ENCODE data around the gene MYD88.

MYD88 gene

DNA sequence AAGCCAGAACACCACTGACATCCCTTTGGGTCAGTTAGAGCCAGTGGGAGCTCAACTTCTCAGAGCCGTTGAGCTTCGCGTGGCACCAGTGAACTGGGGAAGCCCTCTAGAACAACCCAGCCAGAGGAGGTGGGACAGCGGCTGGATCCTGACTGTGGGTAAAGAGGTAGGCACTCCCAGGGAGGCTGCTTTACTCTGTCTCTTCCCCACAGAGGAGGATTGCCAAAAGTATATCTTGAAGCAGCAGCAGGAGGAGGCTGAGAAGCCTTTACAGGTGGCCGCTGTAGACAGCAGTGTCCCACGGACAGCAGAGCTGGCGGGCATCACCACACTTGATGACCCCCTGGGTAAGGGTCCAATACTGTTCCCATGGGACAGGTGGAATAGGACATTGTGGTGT is 1.2 kb downstream of the MYD88 start:
- Mint-ChIP-seq H3K36me3 (ENCODE audit: low read depth) (peaks cover 25% of the 10 kb centered on the region), H3K27me3 (no peaks in the 10 kb centered on the region), H3K9me3 (no peaks in the 10 kb centered on the region), H3K27ac (peak overlapping the region; percentile 97), H3K4me1 (peaks cover 58% of the 10 kb centered on the region), H3K4me3 (peak overlapping the region; percentile 94)
- ATAC-seq (no peak), DNase-seq (peak; percentile 2)

DNA sequence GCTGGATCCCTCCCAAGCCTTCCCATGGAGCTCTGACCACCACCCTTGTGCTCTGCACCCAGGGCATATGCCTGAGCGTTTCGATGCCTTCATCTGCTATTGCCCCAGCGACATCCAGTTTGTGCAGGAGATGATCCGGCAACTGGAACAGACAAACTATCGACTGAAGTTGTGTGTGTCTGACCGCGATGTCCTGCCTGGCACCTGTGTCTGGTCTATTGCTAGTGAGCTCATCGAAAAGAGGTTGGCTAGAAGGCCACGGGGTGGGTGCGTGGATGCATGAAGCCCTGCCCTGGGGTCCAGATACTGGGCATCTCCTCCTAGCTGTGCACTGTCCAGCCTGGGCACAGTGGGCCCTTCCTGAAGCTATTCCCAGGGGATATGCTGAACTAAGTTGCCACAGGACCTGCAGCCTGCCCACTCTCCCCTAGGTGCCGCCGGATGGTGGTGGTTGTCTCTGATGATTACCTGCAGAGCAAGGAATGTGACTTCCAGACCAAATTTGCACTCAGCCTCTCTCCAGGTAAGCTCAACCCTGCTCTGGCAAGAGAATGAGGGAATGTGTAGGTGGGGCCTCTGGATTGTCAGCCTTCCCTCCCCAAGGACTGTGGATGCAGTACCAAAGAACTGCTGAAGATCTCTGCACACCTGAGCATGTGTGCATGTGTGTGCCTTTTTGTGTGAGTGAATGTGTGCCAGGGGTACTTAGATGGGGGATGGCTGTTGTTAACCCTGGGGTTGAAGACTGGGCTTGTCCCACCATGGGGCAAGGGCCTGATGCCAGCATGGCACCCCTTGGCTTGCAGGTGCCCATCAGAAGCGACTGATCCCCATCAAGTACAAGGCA is 2.1 kb downstream of the MYD88 start:
- H3K36me3 Mint-ChIP-seq (ENCODE audit: low read depth) = peaks cover 20% of the 10 kb centered on the region
- no peaks in the 10 kb centered on the region for H3K9me3 Mint-ChIP-seq
- ATAC-seq (no peak), DNase-seq (peak; percentile 4)
- peaks cover 51% of the 10 kb centered on the region for H3K4me1 Mint-ChIP-seq
- no peaks in the 10 kb centered on the region for H3K27me3 Mint-ChIP-seq
- no peak overlapping the region for H3K27ac Mint-ChIP-seq
- H3K4me3 Mint-ChIP-seq = peak overlapping the region; percentile 8

DNA sequence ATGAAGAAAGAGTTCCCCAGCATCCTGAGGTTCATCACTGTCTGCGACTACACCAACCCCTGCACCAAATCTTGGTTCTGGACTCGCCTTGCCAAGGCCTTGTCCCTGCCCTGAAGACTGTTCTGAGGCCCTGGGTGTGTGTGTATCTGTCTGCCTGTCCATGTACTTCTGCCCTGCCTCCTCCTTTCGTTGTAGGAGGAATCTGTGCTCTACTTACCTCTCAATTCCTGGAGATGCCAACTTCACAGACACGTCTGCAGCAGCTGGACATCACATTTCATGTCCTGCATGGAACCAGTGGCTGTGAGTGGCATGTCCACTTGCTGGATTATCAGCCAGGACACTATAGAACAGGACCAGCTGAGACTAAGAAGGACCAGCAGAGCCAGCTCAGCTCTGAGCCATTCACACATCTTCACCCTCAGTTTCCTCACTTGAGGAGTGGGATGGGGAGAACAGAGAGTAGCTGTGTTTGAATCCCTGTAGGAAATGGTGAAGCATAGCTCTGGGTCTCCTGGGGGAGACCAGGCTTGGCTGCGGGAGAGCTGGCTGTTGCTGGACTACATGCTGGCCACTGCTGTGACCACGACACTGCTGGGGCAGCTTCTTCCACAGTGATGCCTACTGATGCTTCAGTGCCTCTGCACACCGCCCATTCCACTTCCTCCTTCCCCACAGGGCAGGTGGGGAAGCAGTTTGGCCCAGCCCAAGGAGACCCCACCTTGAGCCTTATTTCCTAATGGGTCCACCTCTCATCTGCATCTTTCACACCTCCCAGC is 2.9 kb downstream of the MYD88 start:
- DNase-seq (no peak), ATAC-seq (no peak)
- Mint-ChIP-seq H3K4me3 (no peak overlapping the region), H3K27me3 (no peaks in the 10 kb centered on the region), H3K4me1 (peaks cover 43% of the 10 kb centered on the region), H3K36me3 (ENCODE audit: low read depth) (peaks cover 17% of the 10 kb centered on the region), H3K27ac (no peak overlapping the region), H3K9me3 (peaks cover 3% of the 10 kb centered on the region)

DNA sequence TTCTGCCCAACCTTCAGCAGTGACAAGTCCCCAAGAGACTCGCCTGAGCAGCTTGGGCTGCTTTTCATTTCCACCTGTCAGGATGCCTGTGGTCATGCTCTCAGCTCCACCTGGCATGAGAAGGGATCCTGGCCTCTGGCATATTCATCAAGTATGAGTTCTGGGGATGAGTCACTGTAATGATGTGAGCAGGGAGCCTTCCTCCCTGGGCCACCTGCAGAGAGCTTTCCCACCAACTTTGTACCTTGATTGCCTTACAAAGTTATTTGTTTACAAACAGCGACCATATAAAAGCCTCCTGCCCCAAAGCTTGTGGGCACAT is 3.5 kb downstream of the MYD88 start:
- Mint-ChIP-seq H3K27ac (no peak overlapping the region), H3K27me3 (no peaks in the 10 kb centered on the region), H3K9me3 (peaks cover 9% of the 10 kb centered on the region), H3K4me1 (peaks cover 43% of the 10 kb centered on the region), H3K36me3 (ENCODE audit: low read depth) (peaks cover 17% of the 10 kb centered on the region), H3K4me3 (no peak overlapping the region)
- DNase-seq (no peak), ATAC-seq (no peak)

DNA sequence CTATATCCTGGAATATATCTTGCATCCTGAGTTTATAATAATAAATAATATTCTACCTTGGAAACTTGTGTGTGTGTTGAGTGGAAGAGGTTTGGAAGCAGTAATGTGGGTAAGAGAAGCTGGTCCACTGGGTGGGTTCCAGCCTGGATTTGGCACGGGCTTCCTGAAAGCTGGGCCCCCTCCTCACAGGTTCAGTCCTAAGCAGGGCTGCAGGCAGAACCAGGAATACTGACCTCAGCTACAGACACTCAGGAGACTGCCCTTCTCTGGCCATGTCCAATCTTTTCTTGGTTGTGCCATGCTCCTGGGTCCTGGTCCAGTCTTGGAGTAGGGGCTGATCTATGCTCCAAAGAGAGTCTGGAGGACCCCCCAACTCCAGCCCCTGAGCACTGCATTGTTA is 4.5 kb downstream of the MYD88 start:
- Mint-ChIP-seq H3K9me3 (peaks cover 19% of the 10 kb centered on the region), H3K4me3 (no peak overlapping the region)

DNA sequence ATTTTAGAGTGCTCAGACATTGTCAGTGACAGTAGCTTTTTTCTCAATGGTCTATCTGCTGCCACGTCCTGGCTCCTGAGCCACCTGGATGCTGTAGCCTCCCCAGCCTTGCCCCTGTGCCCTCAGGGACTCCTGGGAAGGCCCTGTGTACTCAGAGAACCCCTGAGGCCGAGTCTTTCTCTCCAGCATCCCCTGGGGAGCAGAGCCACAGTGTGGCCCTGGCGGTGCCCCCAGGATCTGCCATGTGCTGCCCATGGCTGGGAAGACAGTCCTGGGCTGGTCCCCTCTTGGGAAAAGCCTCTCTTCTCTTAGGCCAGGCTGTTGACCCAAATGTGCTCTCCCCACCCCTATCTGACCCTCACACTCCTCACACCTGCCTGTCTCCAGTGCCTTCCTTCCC is 5.0 kb downstream of the MYD88 start:
- H3K4me1 Mint-ChIP-seq = peaks cover 38% of the 10 kb centered on the region
- ATAC-seq (no peak), DNase-seq (no peak)
- H3K27me3 Mint-ChIP-seq = no peaks in the 10 kb centered on the region
- no peak overlapping the region for H3K27ac Mint-ChIP-seq
- H3K36me3 Mint-ChIP-seq (ENCODE audit: low read depth) = peaks cover 17% of the 10 kb centered on the region
- H3K9me3 Mint-ChIP-seq = peaks cover 19% of the 10 kb centered on the region
- H3K4me3 Mint-ChIP-seq = no peak overlapping the region

More for the DNA sequence above, 4.5 kb downstream of the MYD88 start:
- peaks cover 17% of the 10 kb centered on the region for H3K36me3 Mint-ChIP-seq (ENCODE audit: low read depth)
- H3K27ac Mint-ChIP-seq = no peak overlapping the region
- no peak for ATAC-seq
- peak; percentile 1 for DNase-seq
- H3K27me3 Mint-ChIP-seq = no peaks in the 10 kb centered on the region
- peaks cover 38% of the 10 kb centered on the region for H3K4me1 Mint-ChIP-seq

DNA sequence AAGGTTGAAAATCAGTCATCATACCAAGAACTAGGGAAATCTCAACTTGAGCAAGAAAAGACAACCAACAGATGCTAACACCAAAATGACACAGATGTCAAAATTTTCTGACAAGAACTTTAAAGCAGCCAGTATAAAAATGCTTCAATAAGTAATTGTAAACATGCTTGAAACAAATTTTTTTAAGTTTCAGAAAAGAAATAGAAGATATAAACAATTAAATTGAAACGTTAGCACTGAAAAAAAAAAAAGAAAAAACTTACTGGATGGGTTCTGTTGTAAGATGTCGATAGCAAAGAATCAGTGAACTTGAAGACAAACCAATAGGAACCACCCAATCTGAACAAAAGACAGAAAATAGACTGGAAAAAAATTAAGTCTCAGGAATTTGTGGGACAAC is 8.0 kb downstream of the MYD88 start:
- no peak overlapping the region for H3K27ac Mint-ChIP-seq
- no peak overlapping the region for H3K4me3 Mint-ChIP-seq
- H3K36me3 Mint-ChIP-seq (ENCODE audit: low read depth) = peaks cover 7% of the 10 kb centered on the region
- H3K9me3 Mint-ChIP-seq = peaks cover 19% of the 10 kb centered on the region
- ATAC-seq (no peak), DNase-seq (no peak)
- H3K4me1 Mint-ChIP-seq = peaks cover 39% of the 10 kb centered on the region
- H3K27me3 Mint-ChIP-seq = no peaks in the 10 kb centered on the region

DNA sequence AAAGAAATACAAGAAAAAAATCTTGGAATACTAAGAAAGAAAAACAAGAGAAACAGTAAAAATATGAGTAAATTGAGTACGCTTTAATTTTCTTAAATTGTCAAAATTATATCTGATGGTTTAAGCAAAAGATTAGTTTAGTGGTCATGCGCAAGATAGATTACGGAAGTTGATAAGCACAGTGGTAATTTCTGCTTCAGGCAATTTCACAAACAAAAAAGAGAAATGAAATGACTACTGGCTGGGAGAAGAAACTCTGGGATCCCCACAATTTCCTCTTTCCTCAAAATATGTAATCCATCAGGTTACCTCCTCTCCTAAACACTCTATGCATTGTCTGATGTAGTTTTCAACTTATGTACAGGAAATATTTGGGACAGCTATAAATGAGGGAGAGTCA is 9.0 kb downstream of the MYD88 start:
- Mint-ChIP-seq H3K36me3 (ENCODE audit: low read depth) (no peaks in the 10 kb centered on the region), H3K27ac (no peak overlapping the region), H3K27me3 (no peaks in the 10 kb centered on the region), H3K9me3 (peaks cover 19% of the 10 kb centered on the region), H3K4me1 (peaks cover 44% of the 10 kb centered on the region), H3K4me3 (no peak overlapping the region)
- DNase-seq = no peak
- no peak for ATAC-seq

DNA sequence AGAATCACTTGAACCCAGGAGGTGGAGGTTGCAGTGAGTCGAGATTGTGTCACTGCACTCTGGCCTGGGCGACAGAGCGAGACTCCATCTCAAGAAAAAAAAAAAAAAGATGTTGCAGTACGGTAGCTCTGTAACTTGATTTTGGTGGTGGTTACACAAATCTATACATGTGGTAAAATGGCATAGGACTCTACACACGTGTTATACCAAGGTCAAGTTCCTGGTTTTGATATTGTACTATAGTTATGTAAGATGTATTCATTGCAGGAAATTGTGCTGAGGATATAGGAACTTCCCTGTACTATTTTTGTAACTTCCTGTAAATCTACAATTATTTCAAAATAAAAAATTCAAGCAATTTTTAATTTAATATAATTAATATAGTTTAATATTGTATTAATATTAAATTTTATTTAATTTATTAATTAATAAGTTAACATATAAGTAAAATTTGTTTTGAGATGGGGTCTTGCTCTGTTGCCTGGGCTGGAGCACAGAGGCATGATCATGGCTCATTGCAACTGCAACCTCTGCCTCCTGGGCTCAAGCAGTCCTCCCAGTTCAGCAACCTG is 9.9 kb downstream of the MYD88 start:
- H3K4me3 Mint-ChIP-seq = no peak overlapping the region
- no peaks in the 10 kb centered on the region for H3K27me3 Mint-ChIP-seq
- ATAC-seq (no peak), DNase-seq (no peak)
- no peaks in the 10 kb centered on the region for H3K36me3 Mint-ChIP-seq (ENCODE audit: low read depth)
- peaks cover 19% of the 10 kb centered on the region for H3K9me3 Mint-ChIP-seq
- H3K27ac Mint-ChIP-seq = no peak overlapping the region
- peaks cover 53% of the 10 kb centered on the region for H3K4me1 Mint-ChIP-seq

DNA sequence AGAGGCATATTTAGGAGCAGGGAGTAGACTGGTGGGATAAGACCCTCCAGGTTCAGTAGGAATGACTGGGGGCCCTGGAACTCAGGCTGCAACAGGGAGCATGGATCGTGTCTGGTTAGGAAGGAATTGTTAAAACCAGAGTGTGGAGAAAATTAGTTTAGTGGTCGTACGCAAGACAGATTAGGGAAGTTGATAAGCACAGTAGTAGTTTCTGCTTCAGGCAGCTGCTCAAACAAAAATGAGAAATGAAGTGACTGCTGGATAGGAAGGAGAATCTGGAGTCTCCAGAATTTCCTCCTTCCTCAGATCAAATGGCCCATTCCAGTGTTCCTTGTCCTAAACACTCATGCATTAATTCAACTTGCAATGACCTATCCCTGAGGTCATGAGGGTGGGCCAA is 11.2 kb downstream of the MYD88 start:
- Mint-ChIP-seq H3K27me3 (no peaks in the 10 kb centered on the region), H3K4me3 (no peak overlapping the region), H3K4me1 (peaks cover 61% of the 10 kb centered on the region), H3K36me3 (ENCODE audit: low read depth) (no peaks in the 10 kb centered on the region), H3K9me3 (peaks cover 19% of the 10 kb centered on the region), H3K27ac (no peak overlapping the region)
- DNase-seq (no peak), ATAC-seq (no peak)

DNA sequence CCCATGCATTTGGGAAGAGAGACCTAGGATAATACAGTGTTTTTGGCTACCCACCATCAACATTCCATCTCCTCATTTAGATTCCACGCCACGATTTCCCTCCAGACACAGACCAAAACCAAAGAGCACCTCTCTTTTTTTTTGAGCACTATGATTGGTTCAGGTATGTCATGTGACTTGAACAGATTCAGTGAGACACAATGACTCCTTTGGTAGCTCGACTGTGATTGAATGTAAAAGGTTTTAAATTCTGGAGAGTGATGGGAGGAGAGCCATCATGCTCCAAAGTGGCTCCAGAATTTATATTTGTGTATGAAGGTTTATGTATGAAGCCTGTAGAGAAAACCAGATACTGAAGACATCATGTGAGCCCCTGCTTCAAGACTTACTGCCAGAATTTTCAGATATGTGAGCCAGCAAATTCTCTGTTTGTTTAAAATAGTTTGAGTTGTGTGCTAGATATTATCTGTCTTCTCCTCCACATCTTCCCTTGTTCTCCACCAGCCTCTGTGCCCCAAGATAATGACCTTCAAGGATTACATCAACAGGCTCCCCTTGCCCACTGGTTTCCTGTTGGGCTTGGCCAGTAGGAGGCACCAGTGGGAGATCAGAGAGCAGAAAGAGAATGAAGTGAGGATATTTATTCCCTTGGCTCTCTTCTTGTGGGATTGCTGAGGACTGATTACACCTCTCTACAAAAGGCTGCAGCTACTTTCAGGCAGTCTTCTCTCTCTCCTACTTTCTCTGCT is 12.5 kb downstream of the MYD88 start:
- DNase-seq = no peak
- Mint-ChIP-seq H3K4me3 (no peak overlapping the region), H3K27me3 (no peaks in the 10 kb centered on the region), H3K9me3 (peaks cover 19% of the 10 kb centered on the region), H3K27ac (peak overlapping the region; percentile 4), H3K4me1 (peaks cover 69% of the 10 kb centered on the region), H3K36me3 (ENCODE audit: low read depth) (no peaks in the 10 kb centered on the region)
- ATAC-seq = no peak

DNA sequence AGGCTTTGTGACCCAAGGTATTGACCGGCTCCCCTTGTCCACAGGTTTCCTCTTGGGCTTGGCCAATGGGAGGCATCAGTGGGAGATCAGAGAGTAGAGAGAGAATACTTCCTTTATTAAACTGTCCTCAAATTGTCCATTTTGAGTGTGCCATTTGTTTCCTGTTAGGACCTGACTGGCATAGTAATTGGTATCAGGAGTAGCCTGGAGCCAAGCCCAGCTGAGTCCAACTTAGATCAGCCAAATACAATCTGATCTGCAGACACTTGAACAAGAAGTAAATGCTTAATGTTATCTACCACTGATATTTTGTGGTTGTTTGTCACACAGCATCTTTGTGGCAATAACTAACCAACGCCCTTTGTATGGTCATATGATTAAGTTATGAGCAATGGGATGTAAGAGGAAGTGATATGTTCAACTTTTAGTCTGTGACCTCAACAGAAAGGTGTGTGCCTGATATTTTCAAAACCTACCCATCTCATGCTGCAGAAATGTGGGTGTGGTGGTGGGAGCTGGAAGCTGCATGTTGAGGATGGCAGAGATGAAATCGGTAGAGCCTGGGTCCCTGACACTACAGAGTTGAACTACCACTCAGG is 13.3 kb downstream of the MYD88 start:
- H3K4me1 Mint-ChIP-seq = peaks cover 69% of the 10 kb centered on the region
- peak overlapping the region; percentile 4 for H3K27ac Mint-ChIP-seq

DNA sequence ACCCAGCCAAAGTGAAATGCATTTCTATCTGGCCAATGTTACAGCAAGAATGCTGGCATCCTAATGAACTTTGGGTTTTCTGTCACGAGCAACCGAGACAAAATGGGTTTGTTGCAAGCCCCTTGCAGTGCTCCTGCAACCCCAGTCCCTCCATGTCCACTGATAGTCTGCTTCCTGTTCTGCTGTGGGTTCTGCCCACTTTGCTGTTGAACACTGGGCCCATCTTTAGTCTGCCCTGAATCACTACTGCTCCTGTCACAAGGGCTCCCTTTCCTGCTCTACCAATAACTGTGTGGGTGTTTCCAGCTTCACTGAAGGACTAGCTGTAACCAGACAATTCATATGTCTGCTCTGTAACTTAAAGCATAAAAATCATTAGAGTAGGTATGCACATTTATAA is 14.1 kb downstream of the MYD88 start:
- Mint-ChIP-seq H3K27ac (no peak overlapping the region), H3K9me3 (peaks cover 4% of the 10 kb centered on the region), H3K27me3 (no peaks in the 10 kb centered on the region), H3K4me3 (no peak overlapping the region), H3K36me3 (ENCODE audit: low read depth) (no peaks in the 10 kb centered on the region), H3K4me1 (peaks cover 67% of the 10 kb centered on the region)
- no peak for DNase-seq
- no peak for ATAC-seq

More for the DNA sequence above, 13.3 kb downstream of the MYD88 start:
- DNase-seq = no peak
- H3K36me3 Mint-ChIP-seq (ENCODE audit: low read depth) = no peaks in the 10 kb centered on the region
- H3K9me3 Mint-ChIP-seq = peaks cover 12% of the 10 kb centered on the region
- H3K4me3 Mint-ChIP-seq = no peak overlapping the region
- H3K27me3 Mint-ChIP-seq = no peaks in the 10 kb centered on the region
- peak; percentile 63 for ATAC-seq

DNA sequence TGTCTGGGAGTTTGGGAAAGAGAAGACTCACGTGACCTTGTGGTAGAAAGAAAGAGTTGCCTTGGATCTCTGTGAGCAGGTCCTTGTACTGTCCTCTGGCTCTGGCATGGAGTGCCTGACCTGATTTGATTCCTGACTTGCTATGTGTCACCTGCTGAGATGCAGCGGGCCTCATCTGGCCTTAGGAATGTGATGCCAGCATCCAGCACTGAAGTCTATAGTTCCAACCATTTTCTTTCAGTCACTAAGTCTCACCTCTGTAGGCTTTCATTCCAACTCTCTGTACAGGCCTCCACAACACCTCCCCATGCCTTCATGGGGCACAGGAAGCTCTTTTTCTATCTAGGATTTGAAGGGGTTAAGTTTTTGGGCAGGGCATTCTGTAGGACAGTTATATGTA is 14.8 kb downstream of the MYD88 start:
- Mint-ChIP-seq H3K27me3 (no peaks in the 10 kb centered on the region), H3K36me3 (ENCODE audit: low read depth) (no peaks in the 10 kb centered on the region), H3K4me1 (peaks cover 61% of the 10 kb centered on the region), H3K4me3 (no peak overlapping the region), H3K27ac (no peak overlapping the region), H3K9me3 (no peaks in the 10 kb centered on the region)
- ATAC-seq (no peak), DNase-seq (no peak)
